Panc1 (cell line): ENCODE measurements around the gene C2. TPM values are rescaled to one million over a fixed set of nuclear protein-coding genes. Genes with fewer than 3 reads are reported as not detected.

ENCODE experiments used
- ATAC-seq: fragments of 200-7000 bp; cut with Tn5 transposase; 2 replicates; pipeline ENCODE4 v1.9.1; 2020; ENCODE audit warnings: mild to moderate bottlenecking, moderate library complexity
- BruUV-seq: library from RNA; stranded (reverse); fragments of 400-500 nt; replicated peaks from 2 replicates; lab custom pipeline; 2021; lab: Mats Ljungman, UMichigan
- CTCF ChIA-PET: fragments of 300-600 bp; sonication (Branson Sonifier 250); formaldehyde crosslinking; loops from one replicate; lab custom pipeline; 2022; ENCODE audit warnings: antibody characterized with exemption; lab: Charles Lee
- POLR2A ChIA-PET: fragments of 300-600 bp; sonication (Branson Sonifier 250); formaldehyde crosslinking; loops from one replicate; lab custom pipeline; 2022; ENCODE audit warnings: antibody characterized with exemption; lab: Charles Lee
- DNase-seq: peaks from one replicate; pipeline ENCODE4 v3.0.0-alpha.2; 2010; ENCODE audit warnings: low read depth, low spot score
- H3K27ac ChIP-seq: 2 replicates; pipeline ENCODE4 v1.5.1; 2011; ENCODE audit warnings: mild to moderate bottlenecking, low read length, inconsistent platforms
- H3K27me3 ChIP-seq: fragments of 200-500 bp; sonication (Bioruptor generic); 2 replicates; pipeline ENCODE4 v1.6.0; 2014; ENCODE audit warnings: low read length, inconsistent platforms; ENCODE audit not compliant: control insufficient read depth, insufficient read depth
- H3K36me3 ChIP-seq: fragments of 200-500 bp; sonication (Bioruptor generic); 2 replicates; pipeline ENCODE4 v1.5.1; 2014; ENCODE audit warnings: inconsistent platforms, mild to moderate bottlenecking, low read length, moderate library complexity; ENCODE audit not compliant: control insufficient read depth, insufficient read depth
- H3K4me1 ChIP-seq: 2 replicates; pipeline ENCODE4 v1.5.1; 2011; ENCODE audit warnings: inconsistent platforms, mild to moderate bottlenecking, low read length, moderate library complexity; ENCODE audit not compliant: control insufficient read depth, insufficient read depth
- H3K4me3 ChIP-seq, 2 experiments: 2 replicates each; pipeline ENCODE4 v1.5.1; 2011 to 2012; ENCODE audit warnings: low read depth in 2 of 2, low read length in 2 of 2, mild to moderate bottlenecking in 2 of 2, inconsistent platforms in 1 of 2, moderate library complexity in 1 of 2
- H3K9me3 ChIP-seq: fragments of 200-500 bp; sonication (Bioruptor generic); 2 replicates; pipeline ENCODE4 v1.5.1; 2014; ENCODE audit warnings: low read depth, mild to moderate bottlenecking, inconsistent platforms, low read length, moderate library complexity; ENCODE audit not compliant: control insufficient read depth, insufficient read depth
- CTCF ChIP-seq: fragments of 450-650 bp; IDR thresholded peaks from 2 replicates; pipeline ENCODE4 v1.5.1; 2017; ENCODE audit warnings: mild to moderate bottlenecking
- POLR2AphosphoS5 ChIP-seq: IDR thresholded peaks from 2 replicates; pipeline ENCODE4 v1.6.1; 2012; ENCODE audit warnings: mild to moderate bottlenecking, low read depth, low read length, moderate library complexity
- REST ChIP-seq, 2 experiments: IDR thresholded peaks; 2 replicates each; pipeline ENCODE4 v1.6.1; 2011 to 2012; ENCODE audit warnings: low read depth in 2 of 2, control low read depth in 1 of 2, low read length in 1 of 2, mild to moderate bottlenecking in 1 of 2, moderate library complexity in 1 of 2; ENCODE audit not compliant: insufficient read depth in 1 of 2
- SIN3A ChIP-seq: IDR thresholded peaks from 2 replicates; pipeline ENCODE4 v1.6.1; 2012; ENCODE audit warnings: low read depth, mild to moderate bottlenecking, low read length, moderate library complexity, borderline replicate concordance; ENCODE audit not compliant: insufficient read depth
- TCF7L2 ChIP-seq: IDR thresholded peaks from 2 replicates; pipeline ENCODE4 v1.6.1; 2011; ENCODE audit warnings: mild to moderate bottlenecking, low read depth, low read length, inconsistent platforms
- in situ Hi-C: cut with HindIII; loops from 2 replicates; pipeline ENCODE4 v1.10.0; 2016; ENCODE audit warnings: low sequenced_read_pairs, low pct_unique_long_range_greater_than_20kb
- intact Hi-C: fragments of 100-400 bp; cut with micrococcal nuclease; formaldehyde crosslinking; loops from one replicate; pipeline ENCODE4 v1.10.0; 2022; ENCODE audit not compliant: unreplicated experiment
- total RNA-seq: library from RNA; stranded (reverse); gene quantifications from one replicate; pipeline ENCODE4 v1.2.1, GENCODE V29; 2021; ENCODE audit not compliant: unreplicated experiment

Gene C2
- total RNA-seq, 1 experiment from 2014 or later = 1.0 TPM

DNA sequence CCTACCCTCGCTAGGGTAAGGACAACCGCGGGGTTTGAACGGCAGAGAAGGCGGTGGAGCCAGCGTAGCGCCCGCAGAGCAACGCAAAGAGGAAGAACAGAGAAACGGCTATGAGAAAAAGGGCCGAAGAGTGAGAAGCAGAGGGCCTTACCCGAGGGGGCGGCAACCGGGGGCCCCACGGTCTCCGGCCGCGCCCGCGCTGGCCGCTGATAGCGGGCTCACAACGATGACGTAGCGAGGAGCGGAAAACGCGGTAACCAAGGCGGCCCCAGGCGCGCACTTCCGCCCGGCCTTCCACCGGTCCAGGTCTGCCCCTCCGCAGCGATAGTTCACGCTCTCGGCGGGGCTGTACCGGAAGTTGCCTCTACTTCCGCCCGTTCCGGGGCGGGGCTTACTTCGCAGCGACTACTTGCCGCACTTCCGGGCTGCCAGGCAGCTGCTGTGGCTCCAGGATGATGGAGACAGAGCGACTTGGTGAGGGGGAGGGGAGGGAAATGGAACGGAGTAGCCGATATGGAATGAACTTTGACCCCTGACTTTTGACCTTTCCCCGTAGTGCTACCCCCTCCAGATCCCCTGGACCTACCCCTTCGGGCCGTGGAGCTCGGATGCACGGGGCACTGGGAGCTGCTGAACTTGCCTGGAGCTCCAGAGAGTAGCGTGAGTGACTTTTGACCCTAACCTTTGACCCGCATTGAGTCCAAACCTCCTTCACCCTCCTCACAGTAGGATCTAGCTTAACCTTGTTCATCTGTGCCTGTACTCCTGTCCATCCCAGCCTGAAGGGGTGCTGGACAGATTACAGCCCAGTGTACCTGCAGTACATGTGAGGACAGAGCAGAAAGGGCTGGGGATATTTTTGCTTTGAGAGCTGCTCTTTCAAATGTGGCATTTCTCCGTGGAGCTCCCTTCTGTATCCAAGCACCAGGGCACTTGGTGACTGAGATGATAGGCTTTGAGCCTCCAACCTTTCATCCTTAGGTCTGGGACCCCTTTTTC, 31.5 kb downstream of the C2 start, which contains the start of the genes NELFE and SKIC2:
NELFE (minus strand) TSS at position 231 of the 999 bp plus-strand sequence. CDS start 525 bp downstream, outside the sequence.
SKIC2 (plus strand) TSS at position 435 of the 999 bp plus-strand sequence; CDS start at position 453, 18 bp downstream.
- H3K4me1 ChIP-seq = peaks cover 18% of the 10 kb centered on the region
- H3K9me3 ChIP-seq = no peaks in the 10 kb centered on the region
- peak in 1 of 2 experiments; percentile 48; a peak in 1 of 4 replicates for TF ChIP-seq REST (IDR thresholded peaks at IDR 0.05; ENCODE audit: insufficient read depth in 1 of 2, low read depth in 2 of 2, low read length in 1 of 2)
- peak; percentile 93 for TF ChIP-seq POLR2AphosphoS5
- peak; percentile 95; the same call in 1 of the 2 replicates for TF ChIP-seq SIN3A
- TF ChIP-seq TCF7L2 = no peak
- TF ChIP-seq CTCF = no peak
- TSS peak; percentile 81 for BruUV-seq
- ChIA-PET CTCF (interaction anchor here (0.5 kb wide), 1 partner anchor 138 kb away, joined by 6 read pairs; no protein-coding TSS in a partner anchor), POLR2A (interaction anchor here (0.6 to 1.3 kb wide), 5 partner anchors 10 to 44 kb away, joined by 3 to 9 read pairs (median 4); partner anchors contain the start of gene DXO)
- ATAC-seq (peak; percentile 100), DNase-seq (peak; percentile 92)
- H3K27me3 ChIP-seq = no peaks in the 10 kb centered on the region
- in situ Hi-C loops (no loop called here), intact Hi-C loops (no loop called here)
- peak within 1 kb of the TSS; percentile 74 to 100 for H3K4me3 ChIP-seq
- H3K36me3 ChIP-seq = peaks cover 21% of the 10 kb centered on the region
- H3K27ac ChIP-seq = peak within 1 kb of the TSS; percentile 99

- no peak overlapping the region for H3K27ac ChIP-seq
- CTCF ChIA-PET = no interaction called here
- no peaks in the 10 kb centered on the region for H3K9me3 ChIP-seq
- H3K27me3 ChIP-seq = no peaks in the 10 kb centered on the region
- peaks cover 22% of the 10 kb centered on the region for H3K36me3 ChIP-seq
- TF ChIP-seq REST (IDR thresholded peaks at IDR 0.05; ENCODE audit: insufficient read depth in 1 of 2, low read depth in 2 of 2, low read length in 1 of 2) (no peak), SIN3A (no peak)
- no peak for DNase-seq
- no TSS peak for BruUV-seq
- intact Hi-C loops (no loop called here), in situ Hi-C loops (no loop called here)
- POLR2A ChIA-PET = no interaction called here
- H3K4me1 ChIP-seq = peaks cover 18% of the 10 kb centered on the region
- no peak for ATAC-seq
- no peak overlapping the region for H3K4me3 ChIP-seq
These were observed 34.1 kb downstream of the C2 start for GRCh38 chr6:31961616-31962015.
